Measurements from ENCODE around the gene MYB.
"Not testable (repeated sequence)": the region's sequence is repeated elsewhere in the genome, so short reads cannot be mapped to it uniquely, and the experiment has no call there.

MYB gene

GRCh38 chr6:135141182-135141581 lies 39.9 kb upstream of the MYB start:
- Histone ChIP-seq H3K4me2 (ENCODE audit: low read depth, low read length) (no peak overlapping the region), H3K9ac (ENCODE audit: low read length) (no peak overlapping the region), H3K27me3 (replicated peaks; ENCODE audit: insufficient read depth, low read length) (no peaks in the 10 kb centered on the region), H3K4me1 (ENCODE audit: low read length) (peaks cover 16% of the 10 kb centered on the region), H3K4me3 (ENCODE audit: low read length) (no peak overlapping the region), H3K79me2 (ENCODE audit: low read length) (no peaks in the 10 kb centered on the region), H3K9me3 (replicated peaks; ENCODE audit: insufficient read depth, low read length) (no peaks in the 10 kb centered on the region), H3F3A (ENCODE audit: insufficient read depth, low read length) (no peaks in the 10 kb centered on the region), H3K27ac (ENCODE audit: low read length) (no peak overlapping the region), H4K20me1 (ENCODE audit: insufficient read depth, low read length) (no peaks in the 10 kb centered on the region), H2AFZ (ENCODE audit: low read length) (no peak overlapping the region), H3K36me3 (replicated peaks; ENCODE audit: insufficient read depth, low read length) (no peaks in the 10 kb centered on the region), H3K9me2 (replicated peaks; ENCODE audit: insufficient read depth, low read length) (no peaks in the 10 kb centered on the region)
- TF ChIP-seq CTCF (IDR thresholded peaks at IDR 0.05; ENCODE audit: low read length): no peak
- DNase-seq: no peak

GRCh38 chr6:135141728-135142127 lies 39.4 kb upstream of the MYB start:
- no peak overlapping the region for H3K27ac ChIP-seq (ENCODE audit: low read length)
- H3K36me3 ChIP-seq (replicated peaks; ENCODE audit: insufficient read depth, low read length): no peaks in the 10 kb centered on the region
- H3K9ac ChIP-seq (ENCODE audit: low read length): no peak overlapping the region
- H2AFZ ChIP-seq (ENCODE audit: low read length): 0 out of 2 replicates have a peak overlapping the region, but pooled peaks have one; percentile 1
- TF ChIP-seq EZH2phosphoT487 (IDR thresholded peaks at IDR 0.05; ENCODE audit: low read length) (no peak), CTCF (IDR thresholded peaks at IDR 0.05; ENCODE audit: low read length) (no peak), EZH2 (optimal IDR thresholded peaks at IDR 0.05; ENCODE audit: low read depth, low read length) (no peak)
- no peaks in the 10 kb centered on the region for H3K9me3 ChIP-seq (replicated peaks; ENCODE audit: insufficient read depth, low read length)
- no peak overlapping the region for H3K4me3 ChIP-seq (ENCODE audit: low read length)
- H3K4me2 ChIP-seq (ENCODE audit: low read depth, low read length): no peak overlapping the region
- H3K9me2 ChIP-seq (replicated peaks; ENCODE audit: insufficient read depth, low read length): no peaks in the 10 kb centered on the region
- DNase-seq: no peak
- no peaks in the 10 kb centered on the region for H3K27me3 ChIP-seq (replicated peaks; ENCODE audit: insufficient read depth, low read length)
- peaks cover 16% of the 10 kb centered on the region for H3K4me1 ChIP-seq (ENCODE audit: low read length)
- no peaks in the 10 kb centered on the region for H3K79me2 ChIP-seq (ENCODE audit: low read length)
- H4K20me1 ChIP-seq (ENCODE audit: insufficient read depth, low read length): no peaks in the 10 kb centered on the region
- H3F3A ChIP-seq (ENCODE audit: insufficient read depth, low read length): no peaks in the 10 kb centered on the region

- H3K79me2 ChIP-seq (ENCODE audit: low read length); H3K27me3 ChIP-seq (replicated peaks; ENCODE audit: insufficient read depth, low read length); H3K9me2 ChIP-seq (replicated peaks; ENCODE audit: insufficient read depth, low read length); H2AFZ ChIP-seq (ENCODE audit: low read length); H4K20me1 ChIP-seq (ENCODE audit: insufficient read depth, low read length); H3K4me3 ChIP-seq (ENCODE audit: low read length); H3K9ac ChIP-seq (ENCODE audit: low read length); H3K36me3 ChIP-seq (replicated peaks; ENCODE audit: insufficient read depth, low read length); DNase-seq; H3K4me2 ChIP-seq (ENCODE audit: low read depth, low read length); H3F3A ChIP-seq (ENCODE audit: insufficient read depth, low read length); H3K9me3 ChIP-seq (replicated peaks; ENCODE audit: insufficient read depth, low read length); H3K27ac ChIP-seq (ENCODE audit: low read length): not testable (repeated sequence)
- H3K4me1 ChIP-seq (ENCODE audit: low read length): peaks cover 16% of the 10 kb centered on the region
Observed at GRCh38 chr6:135142232-135142631, 38.9 kb upstream of the MYB start.

GRCh38 chr6:135144673-135145062 lies 36.4 kb upstream of the MYB start:
- Histone ChIP-seq H3K4me1 (ENCODE audit: low read length) (peaks cover 16% of the 10 kb centered on the region), H3K79me2 (ENCODE audit: low read length) (no peaks in the 10 kb centered on the region), H3K9me3 (replicated peaks; ENCODE audit: insufficient read depth, low read length) (no peaks in the 10 kb centered on the region), H3K36me3 (replicated peaks; ENCODE audit: insufficient read depth, low read length) (no peaks in the 10 kb centered on the region), H2AFZ (ENCODE audit: low read length) (no peak overlapping the region), H3K9me2 (replicated peaks; ENCODE audit: insufficient read depth, low read length) (no peaks in the 10 kb centered on the region), H3K9ac (ENCODE audit: low read length) (no peak overlapping the region), H3K27ac (ENCODE audit: low read length) (no peak overlapping the region), H3K4me2 (ENCODE audit: low read depth, low read length) (no peak overlapping the region), H3F3A (ENCODE audit: insufficient read depth, low read length) (no peaks in the 10 kb centered on the region), H3K4me3 (ENCODE audit: low read length) (no peak overlapping the region), H4K20me1 (ENCODE audit: insufficient read depth, low read length) (no peaks in the 10 kb centered on the region), H3K27me3 (replicated peaks; ENCODE audit: insufficient read depth, low read length) (no peaks in the 10 kb centered on the region)
- TF ChIP-seq CTCF (IDR thresholded peaks at IDR 0.05; ENCODE audit: low read length) (no peak), EZH2 (optimal IDR thresholded peaks at IDR 0.05; ENCODE audit: low read depth, low read length) (no peak), EZH2phosphoT487 (IDR thresholded peaks at IDR 0.05; ENCODE audit: low read length) (no peak)
- no peak for DNase-seq
